ENCODE data around the gene LINC00237.

The LINC00237 gene

GRCh38 chr20:21106171-21107017 lies at the start of gene LINC00237:
LINC00237 (minus strand) TSS chr20:21106358.
- peak; percentile 68 for DNase-seq

GRCh38 chr20:21155268-21155667 lies 49.1 kb upstream of the LINC00237 start:
- no peak for DNase-seq

- no peak for DNase-seq
Measured at GRCh38 chr20:21154692-21155091, 48.5 kb upstream of the LINC00237 start.

GRCh38 chr20:21151791-21152190 lies 45.6 kb upstream of the LINC00237 start:
- no peak for DNase-seq

- DNase-seq = no peak
Measured at GRCh38 chr20:21149344-21149743, 43.2 kb upstream of the LINC00237 start.

GRCh38 chr20:21147593-21147992 lies 41.4 kb upstream of the LINC00237 start:
- DNase-seq = no peak

GRCh38 chr20:21146215-21146614 lies 40.1 kb upstream of the LINC00237 start:
- DNase-seq = no peak

- no peak for DNase-seq
Measured at GRCh38 chr20:21145424-21145823, 39.3 kb upstream of the LINC00237 start.

GRCh38 chr20:21143194-21143890 lies 37.2 kb upstream of the LINC00237 start:
- no peak for DNase-seq

- no peak for DNase-seq
Measured at GRCh38 chr20:21141825-21142224, 35.7 kb upstream of the LINC00237 start.

GRCh38 chr20:21139881-21140566 lies 33.9 kb upstream of the LINC00237 start:
- no peak for DNase-seq

GRCh38 chr20:21137078-21137477 lies 30.9 kb upstream of the LINC00237 start:
- DNase-seq = no peak

GRCh38 chr20:21136015-21136732 lies 30.0 kb upstream of the LINC00237 start:
- no peak for DNase-seq

GRCh38 chr20:21134883-21135493 lies 28.8 kb upstream of the LINC00237 start:
- no peak for DNase-seq

- DNase-seq = no peak
Measured at GRCh38 chr20:21133917-21134622, 27.9 kb upstream of the LINC00237 start.

GRCh38 chr20:21133404-21133803 lies 27.2 kb upstream of the LINC00237 start:
- DNase-seq = no peak

GRCh38 chr20:21129861-21130260 lies 23.7 kb upstream of the LINC00237 start:
- no peak for DNase-seq

GRCh38 chr20:21127201-21127981 lies 21.2 kb upstream of the LINC00237 start:
- DNase-seq = peak; percentile 5

GRCh38 chr20:21126581-21126870 lies 20.4 kb upstream of the LINC00237 start:
- DNase-seq = no peak

- DNase-seq = peak; percentile 98
Measured at GRCh38 chr20:21125849-21126580, 19.9 kb upstream of the LINC00237 start, which contains the start of gene KIZ. KIZ (plus strand) TSS chr20:21126082; CDS start chr20:21126116, 34 bp downstream.

All from eye (tissue), 1 donor.